T47D (cell line): ENCODE measurements around the gene CRYBG1.
"Not testable (repeated sequence)": the region's sequence is repeated elsewhere in the genome, so short reads cannot be mapped to it uniquely, and the experiment has no call there.

Experiments used
- DNase-seq, 2 experiments: peaks; one replicate each; pipeline versions ENCODE4 v3.0.0 to v3.0.0-alpha.2; 2011 to 2012; ENCODE audit warnings: low read depth in 1 of 2, low spot score in 1 of 2
- JUND ChIP-seq: IDR thresholded peaks from 2 replicates; pipeline ENCODE4 v1.6.1; 2012; ENCODE audit warnings: low read depth
- in situ Hi-C: cut with HindIII; loops from 2 replicates; pipeline ENCODE4 v1.10.0; 2016; ENCODE audit warnings: low sequenced_read_pairs, low pct_unique_long_range_greater_than_20kb

CRYBG1 gene

DNA sequence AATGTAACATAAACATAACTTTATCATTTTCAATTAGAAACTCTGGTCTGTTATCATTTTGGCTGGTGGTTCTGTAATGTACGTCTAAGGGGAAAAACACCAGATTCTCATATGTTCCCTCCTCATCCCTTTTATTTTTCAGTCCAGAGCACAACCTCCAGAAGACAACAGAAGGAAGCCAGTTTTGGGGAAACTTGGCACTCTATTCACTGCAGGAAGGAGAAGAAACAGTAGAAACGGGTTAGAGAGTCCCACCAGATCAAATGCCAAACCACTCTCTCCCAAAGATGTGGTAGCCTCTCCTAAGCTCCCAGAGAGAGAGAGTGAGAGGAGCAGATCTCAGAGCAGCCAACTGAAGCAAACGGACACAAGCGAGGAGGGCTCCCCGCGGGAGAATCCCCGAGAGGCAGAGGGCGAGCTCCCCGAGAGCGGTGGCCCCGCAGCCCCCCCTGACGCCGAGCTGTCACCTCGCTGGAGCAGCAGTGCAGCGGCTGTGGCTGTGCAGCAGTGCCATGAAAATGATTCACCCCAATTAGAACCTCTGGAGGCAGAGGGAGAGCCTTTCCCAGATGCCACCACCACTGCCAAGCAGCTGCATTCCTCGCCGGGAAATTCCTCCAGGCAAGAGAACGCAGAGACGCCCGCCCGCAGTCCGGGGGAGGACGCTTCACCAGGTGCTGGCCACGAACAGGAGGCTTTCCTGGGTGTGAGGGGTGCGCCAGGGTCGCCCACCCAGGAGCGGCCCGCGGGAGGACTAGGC is 151.0 kb downstream of the CRYBG1 start:
- DNase-seq: peak; percentile 19 to 51
- TF ChIP-seq JUND: no peak
- in situ Hi-C loops: no loop called here

DNA sequence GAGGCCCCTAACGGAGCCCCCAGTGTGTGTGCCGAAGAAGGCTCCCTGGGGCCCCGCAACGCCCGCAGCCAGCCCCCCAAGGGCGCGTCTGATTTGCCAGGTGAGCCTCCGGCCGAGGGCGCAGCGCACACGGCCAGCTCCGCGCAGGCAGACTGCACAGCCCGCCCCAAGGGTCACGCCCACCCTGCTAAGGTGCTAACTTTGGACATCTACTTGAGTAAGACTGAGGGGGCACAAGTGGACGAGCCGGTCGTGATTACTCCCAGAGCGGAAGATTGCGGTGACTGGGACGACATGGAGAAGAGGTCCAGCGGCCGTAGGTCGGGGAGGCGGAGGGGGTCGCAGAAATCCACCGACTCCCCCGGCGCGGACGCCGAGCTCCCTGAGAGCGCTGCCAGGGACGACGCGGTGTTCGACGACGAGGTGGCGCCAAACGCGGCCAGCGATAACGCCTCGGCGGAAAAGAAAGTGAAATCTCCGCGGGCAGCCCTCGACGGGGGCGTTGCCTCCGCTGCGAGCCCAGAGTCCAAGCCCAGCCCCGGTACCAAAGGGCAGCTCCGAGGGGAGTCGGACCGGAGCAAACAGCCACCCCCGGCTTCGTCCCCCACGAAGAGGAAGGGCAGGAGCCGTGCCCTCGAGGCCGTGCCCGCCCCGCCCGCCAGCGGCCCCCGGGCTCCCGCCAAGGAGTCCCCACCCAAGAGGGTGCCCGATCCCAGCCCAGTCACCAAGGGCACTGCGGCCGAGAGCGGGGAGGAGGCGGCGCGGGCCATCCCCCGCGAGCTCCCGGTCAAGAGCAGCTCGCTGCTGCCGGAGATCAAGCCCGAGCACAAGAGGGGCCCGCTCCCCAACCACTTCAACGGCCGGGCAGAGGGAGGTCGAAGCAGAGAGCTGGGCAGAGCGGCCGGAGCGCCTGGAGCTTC is 151.8 kb downstream of the CRYBG1 start:
- TF ChIP-seq JUND: no peak
- peak; percentile 16 to 63 for DNase-seq
- in situ Hi-C loops: no loop called here

DNA sequence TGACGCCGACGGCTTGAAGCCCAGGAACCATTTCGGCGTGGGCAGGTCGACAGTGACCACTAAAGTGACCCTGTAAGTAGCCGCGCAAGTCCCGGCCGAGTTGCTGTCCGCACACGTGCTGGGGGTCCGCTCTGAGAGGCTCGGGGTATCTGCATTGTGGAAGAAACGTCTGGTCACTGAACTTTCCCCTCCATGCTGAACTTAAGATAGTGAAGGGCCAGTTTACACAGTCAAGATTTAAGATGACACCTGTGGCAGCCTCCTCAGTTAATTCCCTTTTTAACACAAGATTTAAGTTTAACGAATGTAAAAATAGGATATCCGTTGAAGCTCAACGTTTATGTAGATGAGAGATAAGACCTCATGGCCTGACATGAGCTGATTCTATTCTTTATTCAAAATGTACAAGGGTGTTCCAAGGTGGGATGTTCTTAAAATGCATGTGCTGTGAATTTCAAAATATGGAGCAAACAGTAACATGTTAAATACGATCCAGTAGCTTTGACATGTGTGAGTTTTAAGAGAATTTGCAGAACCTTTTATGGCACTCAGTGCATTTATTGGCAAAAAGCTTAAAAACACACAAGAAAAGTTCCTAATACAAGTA is 152.6 kb downstream of the CRYBG1 start:
- TF ChIP-seq JUND: no peak
- DNase-seq: no peak
- in situ Hi-C loops: no loop called here

- in situ Hi-C loops: no loop called here
- DNase-seq: peak; percentile 8 to 36
Observed at GRCh38 chr6:106513808-106514582, 153.5 kb downstream of the CRYBG1 start.

GRCh38 chr6:106514583-106514885 is 154.0 kb downstream of the CRYBG1 start:
- in situ Hi-C loops: no loop called here
- no peak for TF ChIP-seq JUND
- peak in 1 of 2 experiments; percentile 54 for DNase-seq

More at GRCh38 chr6:106513808-106514582, 153.5 kb downstream of the CRYBG1 start:
- TF ChIP-seq JUND: no peak

DNA sequence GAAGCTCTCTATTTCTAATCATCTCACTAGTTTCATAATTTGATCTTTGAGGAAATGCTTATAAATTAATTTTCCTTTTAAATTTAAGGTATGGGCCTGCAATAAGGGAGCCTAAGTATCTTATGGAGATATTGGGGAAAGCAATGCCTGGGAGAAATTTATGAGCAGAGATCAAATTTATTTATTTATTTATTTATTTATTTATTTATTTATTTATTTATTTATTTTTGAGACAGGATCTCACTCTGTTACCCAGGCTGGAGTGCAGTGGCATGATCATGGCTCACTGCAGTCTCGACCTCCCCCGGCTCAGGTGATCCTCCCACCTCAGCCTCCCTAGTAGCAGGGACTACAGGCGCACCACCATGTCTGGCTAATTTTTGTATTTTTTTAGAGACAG is 155.1 kb downstream of the CRYBG1 start:
- DNase-seq, in situ Hi-C loops: not testable (repeated sequence)

DNA sequence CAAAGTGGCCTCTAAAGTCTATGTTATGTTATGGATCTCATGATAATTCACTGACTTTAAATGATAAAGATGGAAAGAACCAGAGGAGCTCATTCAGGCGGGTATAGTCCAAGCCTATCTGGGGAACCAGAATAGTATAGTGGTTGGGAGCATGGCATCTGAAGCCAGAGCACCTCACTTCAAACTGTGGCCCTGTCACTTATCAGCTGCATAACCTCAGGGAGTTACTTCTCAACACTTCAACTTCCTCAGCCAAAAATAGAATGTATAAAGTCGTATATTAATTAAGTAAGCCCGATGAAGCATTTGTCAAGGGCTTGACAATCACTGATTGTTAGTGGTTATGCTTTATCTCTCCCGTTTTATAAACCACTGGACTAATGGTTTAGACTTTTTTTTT is 156.1 kb downstream of the CRYBG1 start:
- in situ Hi-C loops: no loop called here
- no peak for TF ChIP-seq JUND
- DNase-seq: no peak

DNA sequence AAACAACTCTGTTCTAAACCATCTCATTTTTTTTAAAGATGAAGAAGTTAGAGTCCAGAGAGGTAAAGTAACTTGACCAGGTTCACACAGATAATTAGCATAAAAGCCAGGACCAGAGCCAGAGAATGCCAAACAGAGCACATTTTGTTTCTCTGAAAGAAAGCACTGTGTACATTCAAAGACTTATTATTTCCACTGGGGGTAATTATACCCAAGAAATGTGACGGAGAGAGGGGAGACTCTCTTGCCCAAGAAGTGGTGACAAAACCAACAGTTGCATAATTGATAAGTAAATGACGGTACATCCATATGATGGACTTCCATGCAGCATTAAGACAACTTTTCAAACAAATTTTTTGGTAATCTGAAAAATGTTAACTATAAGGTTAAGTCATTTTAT is 157.2 kb downstream of the CRYBG1 start:
- DNase-seq: no peak
- no peak for TF ChIP-seq JUND
- in situ Hi-C loops: no loop called here

DNA sequence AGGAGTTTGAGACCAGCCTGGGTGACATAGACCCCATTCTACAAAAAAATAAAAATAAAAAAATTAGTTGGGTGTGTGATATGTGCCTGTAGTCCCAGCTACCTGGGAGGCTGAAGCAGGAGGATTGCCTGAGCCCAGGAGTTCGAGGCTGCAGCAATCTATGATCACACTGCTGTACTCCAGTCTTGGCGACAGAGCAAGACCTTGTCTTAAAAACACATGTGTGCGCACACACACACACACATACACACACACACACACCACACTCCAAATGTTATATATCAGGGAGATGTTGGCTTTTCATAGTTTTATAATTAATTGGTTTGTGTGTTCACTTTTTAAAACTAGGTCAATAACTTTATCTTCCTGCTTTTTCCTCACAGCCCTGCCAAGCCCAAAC is 158.2 kb downstream of the CRYBG1 start:
- TF ChIP-seq JUND: no peak
- in situ Hi-C loops: no loop called here
- no peak for DNase-seq

DNA sequence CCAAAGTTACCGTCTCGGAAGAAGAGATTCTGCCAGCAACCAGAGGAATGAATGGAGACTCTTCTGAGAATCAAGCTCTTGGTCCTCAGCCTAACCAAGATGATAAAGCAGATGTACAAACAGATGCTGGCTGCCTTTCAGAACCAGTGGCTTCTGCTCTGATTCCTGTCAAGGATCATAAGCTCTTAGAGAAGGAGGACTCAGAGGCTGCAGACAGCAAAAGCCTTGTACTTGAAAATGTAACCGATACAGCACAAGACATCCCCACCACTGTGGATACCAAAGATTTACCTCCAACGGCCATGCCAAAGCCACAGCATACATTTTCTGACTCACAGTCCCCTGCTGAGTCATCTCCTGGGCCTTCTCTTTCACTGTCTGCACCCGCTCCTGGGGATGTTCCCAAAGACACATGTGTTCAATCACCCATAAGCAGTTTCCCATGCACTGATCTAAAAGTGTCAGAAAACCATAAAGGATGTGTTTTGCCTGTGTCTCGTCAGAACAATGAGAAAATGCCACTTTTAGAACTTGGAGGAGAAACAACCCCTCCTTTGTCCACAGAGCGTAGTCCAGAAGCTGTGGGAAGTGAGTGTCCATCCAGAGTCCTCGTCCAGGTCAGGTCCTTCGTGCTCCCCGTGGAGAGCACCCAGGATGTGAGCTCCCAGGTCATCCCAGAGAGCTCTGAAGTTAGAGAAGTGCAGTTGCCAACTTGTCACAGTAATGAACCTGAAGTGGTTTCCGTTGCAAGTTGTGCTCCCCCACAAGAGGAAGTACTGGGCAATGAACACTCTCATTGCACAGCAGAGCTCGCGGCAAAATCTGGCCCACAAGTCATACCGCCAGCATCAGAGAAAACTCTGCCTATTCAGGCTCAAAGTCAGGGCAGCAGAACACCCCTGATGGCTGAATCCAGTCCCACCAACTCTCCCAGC is 159.2 kb downstream of the CRYBG1 start:
- in situ Hi-C loops: no loop called here
- no peak for DNase-seq
- TF ChIP-seq JUND: no peak

- no peak for DNase-seq
- in situ Hi-C loops: no loop called here
- TF ChIP-seq JUND: no peak
Observed at GRCh38 chr6:106520711-106521401, 160.3 kb downstream of the CRYBG1 start.
